WTC11 (cell line): ENCODE results near the gene GNG4. TPM values are rescaled to one million over a fixed set of nuclear protein-coding genes. Genes with fewer than 3 reads are reported as not detected.
"Not testable (repeated sequence)": the region's sequence is repeated elsewhere in the genome, so short reads cannot be mapped to it uniquely, and the experiment has no call there.

Source experiments
- ATAC-seq: fragments of 200-7000 bp; cut with Tn5 transposase; 2 replicates; pipeline ENCODE4 v1.10.0; 2021; ENCODE audit warnings: mild to moderate bottlenecking, moderate library complexity
- CTCF ChIA-PET: fragments of 300-600 bp; sonication (Branson Sonifier 250); formaldehyde crosslinking; loops from one replicate; lab custom pipeline; 2021; ENCODE audit warnings: antibody characterized with exemption; lab: Charles Lee
- POLR2A ChIA-PET: fragments of 350-600 bp; sonication (Branson Sonifier 250); formaldehyde crosslinking; loops from one replicate; lab custom pipeline; 2021; ENCODE audit warnings: antibody characterized with exemption; lab: Charles Lee
- DNase-seq: peaks from one replicate; pipeline ENCODE4 v3.0.0; 2021; ENCODE audit warnings: low spot score
- H3K27ac Mint-ChIP-seq: 2 replicates; pipeline ENCODE4 v1.8.0; 2021; ENCODE audit warnings: mixed read lengths
- H3K27me3 Mint-ChIP-seq: 2 replicates; pipeline ENCODE4 v1.8.0; 2021; ENCODE audit warnings: low read depth, mild to moderate bottlenecking, moderate library complexity, mixed read lengths
- H3K36me3 Mint-ChIP-seq: 2 replicates; pipeline ENCODE4 v1.8.0; 2021; ENCODE audit warnings: mixed read lengths
- H3K4me1 Mint-ChIP-seq: 2 replicates; pipeline ENCODE4 v1.8.0; 2022; ENCODE audit warnings: mixed read lengths
- H3K4me3 Mint-ChIP-seq: 2 replicates; pipeline ENCODE4 v1.8.0; 2021; ENCODE audit warnings: mild to moderate bottlenecking, moderate library complexity, mixed read lengths
- H3K9me3 Mint-ChIP-seq: 2 replicates; pipeline ENCODE4 v1.8.0; 2021; ENCODE audit warnings: mixed read lengths
- CBFB ChIP-seq: sonication (generic); formaldehyde crosslinking; IDR thresholded peaks from 2 replicates; pipeline ENCODE4 v1.8.1; 2022; ENCODE audit warnings: mild to moderate bottlenecking, low read depth, missing genetic modification reagents
- CREM ChIP-seq: sonication (generic); formaldehyde crosslinking; IDR thresholded peaks from 2 replicates; pipeline ENCODE4 v1.8.1; 2022; ENCODE audit warnings: mild to moderate bottlenecking, missing genetic modification reagents, moderate library complexity
- ELF4 ChIP-seq: sonication (generic); formaldehyde crosslinking; IDR thresholded peaks from 2 replicates; pipeline ENCODE4 v1.8.1; 2022; ENCODE audit warnings: low read depth, mild to moderate bottlenecking, moderate library complexity, missing genetic modification reagents
- ESRRA ChIP-seq: sonication (generic); formaldehyde crosslinking; IDR thresholded peaks from 2 replicates; pipeline ENCODE4 v1.8.1; 2022; ENCODE audit warnings: mild to moderate bottlenecking, missing genetic modification reagents, borderline replicate concordance
- ETV6 ChIP-seq: sonication (generic); formaldehyde crosslinking; IDR thresholded peaks from 2 replicates; pipeline ENCODE4 v1.8.1; 2022; ENCODE audit warnings: mild to moderate bottlenecking, missing genetic modification reagents
- GRHL2 ChIP-seq: fragments of 250-450 bp; sonication (Bioruptor Pico); IDR thresholded peaks from 2 replicates; pipeline ENCODE4 v1.8.0; 2022; ENCODE audit warnings: mild to moderate bottlenecking, moderate library complexity; ENCODE audit not compliant: insufficient replicate concordance, severe bottlenecking
- KAT7 ChIP-seq: sonication (generic); formaldehyde crosslinking; IDR thresholded peaks from 2 replicates; pipeline ENCODE4 v1.8.1; 2023; ENCODE audit warnings: missing genetic modification reagents, mild to moderate bottlenecking, borderline replicate concordance
- NR1H2 ChIP-seq: sonication (generic); formaldehyde crosslinking; IDR thresholded peaks from 2 replicates; pipeline ENCODE4 v1.9.0; 2021; ENCODE audit warnings: mild to moderate bottlenecking, moderate library complexity, missing genetic modification reagents
- NR3C1 ChIP-seq: sonication (generic); formaldehyde crosslinking; conservative IDR thresholded peaks from 2 replicates; pipeline ENCODE4 v1.8.1; 2023; ENCODE audit warnings: low read depth, mild to moderate bottlenecking, missing genetic modification reagents
- OVOL2 ChIP-seq: fragments of 250-450 bp; sonication (Bioruptor Pico); IDR thresholded peaks from 2 replicates; pipeline ENCODE4 v1.9.0; 2021; ENCODE audit warnings: mild to moderate bottlenecking, borderline replicate concordance
- SMAD3 ChIP-seq: sonication (generic); formaldehyde crosslinking; IDR thresholded peaks from 2 replicates; pipeline ENCODE4 v1.8.0; 2022; ENCODE audit warnings: missing genetic modification reagents, mild to moderate bottlenecking, borderline replicate concordance
- SMAD4 ChIP-seq: sonication (generic); formaldehyde crosslinking; IDR thresholded peaks from 2 replicates; pipeline ENCODE4 v1.8.0; 2022; ENCODE audit warnings: mild to moderate bottlenecking, missing genetic modification reagents
- SP1 ChIP-seq: sonication (generic); formaldehyde crosslinking; conservative IDR thresholded peaks from 2 replicates; pipeline ENCODE4 v1.8.1; 2022; ENCODE audit warnings: missing genetic modification reagents
- TCF7 ChIP-seq: sonication (generic); formaldehyde crosslinking; IDR thresholded peaks from 2 replicates; pipeline ENCODE4 v1.8.0; 2022; ENCODE audit warnings: mild to moderate bottlenecking, low read depth, missing genetic modification reagents, moderate library complexity
- ZNF121 ChIP-seq: sonication (generic); formaldehyde crosslinking; IDR thresholded peaks from 2 replicates; pipeline ENCODE4 v1.8.0; 2023; ENCODE audit warnings: missing genetic modification reagents
- total RNA-seq: library from RNA; stranded (reverse); gene quantifications from 3 replicates; pipeline ENCODE4 v1.2.3, GENCODE V29; 2021
- TF ChIP-seq, protein P1 (sequence below): sonication (generic); formaldehyde crosslinking; conservative IDR thresholded peaks from 2 replicates; pipeline ENCODE4 v1.8.1; 2022; ENCODE audit warnings: mild to moderate bottlenecking, missing genetic modification reagents
- TF ChIP-seq, protein P2 (sequence below): sonication (generic); formaldehyde crosslinking; conservative IDR thresholded peaks from 2 replicates; pipeline ENCODE4 v1.8.1; 2023; ENCODE audit warnings: mild to moderate bottlenecking, low read depth, missing genetic modification reagents, moderate library complexity
- TF ChIP-seq, protein P3 (sequence below): sonication (generic); formaldehyde crosslinking; IDR thresholded peaks from 2 replicates; pipeline ENCODE4 v1.8.1; 2022; ENCODE audit warnings: mild to moderate bottlenecking, moderate library complexity, missing genetic modification reagents
- TF ChIP-seq, protein P4 (sequence below): fragments of 250-450 bp; sonication (Bioruptor Pico); IDR thresholded peaks from 2 replicates; pipeline ENCODE4 v1.9.0; 2021; ENCODE audit warnings: mild to moderate bottlenecking
- TF ChIP-seq, protein P5 (sequence below): sonication (generic); formaldehyde crosslinking; IDR thresholded peaks from 2 replicates; pipeline ENCODE4 v1.8.1; 2023; ENCODE audit warnings: mild to moderate bottlenecking, missing genetic modification reagents, moderate library complexity
- TF ChIP-seq, protein P6 (sequence below): fragments of 250-450 bp; sonication (Bioruptor Pico); conservative IDR thresholded peaks from 2 replicates; pipeline ENCODE4 v1.9.0; 2021; ENCODE audit warnings: mild to moderate bottlenecking
- TF ChIP-seq, protein P7 (sequence below): fragments of 250-450 bp; sonication (Bioruptor Pico); IDR thresholded peaks from 2 replicates; pipeline ENCODE4 v1.9.0; 2021; ENCODE audit warnings: moderate library complexity, mild to moderate bottlenecking, inconsistent platforms, borderline replicate concordance

Gene GNG4
- total RNA-seq, 1 experiment from 2014 or later: 38.3 TPM

DNA sequence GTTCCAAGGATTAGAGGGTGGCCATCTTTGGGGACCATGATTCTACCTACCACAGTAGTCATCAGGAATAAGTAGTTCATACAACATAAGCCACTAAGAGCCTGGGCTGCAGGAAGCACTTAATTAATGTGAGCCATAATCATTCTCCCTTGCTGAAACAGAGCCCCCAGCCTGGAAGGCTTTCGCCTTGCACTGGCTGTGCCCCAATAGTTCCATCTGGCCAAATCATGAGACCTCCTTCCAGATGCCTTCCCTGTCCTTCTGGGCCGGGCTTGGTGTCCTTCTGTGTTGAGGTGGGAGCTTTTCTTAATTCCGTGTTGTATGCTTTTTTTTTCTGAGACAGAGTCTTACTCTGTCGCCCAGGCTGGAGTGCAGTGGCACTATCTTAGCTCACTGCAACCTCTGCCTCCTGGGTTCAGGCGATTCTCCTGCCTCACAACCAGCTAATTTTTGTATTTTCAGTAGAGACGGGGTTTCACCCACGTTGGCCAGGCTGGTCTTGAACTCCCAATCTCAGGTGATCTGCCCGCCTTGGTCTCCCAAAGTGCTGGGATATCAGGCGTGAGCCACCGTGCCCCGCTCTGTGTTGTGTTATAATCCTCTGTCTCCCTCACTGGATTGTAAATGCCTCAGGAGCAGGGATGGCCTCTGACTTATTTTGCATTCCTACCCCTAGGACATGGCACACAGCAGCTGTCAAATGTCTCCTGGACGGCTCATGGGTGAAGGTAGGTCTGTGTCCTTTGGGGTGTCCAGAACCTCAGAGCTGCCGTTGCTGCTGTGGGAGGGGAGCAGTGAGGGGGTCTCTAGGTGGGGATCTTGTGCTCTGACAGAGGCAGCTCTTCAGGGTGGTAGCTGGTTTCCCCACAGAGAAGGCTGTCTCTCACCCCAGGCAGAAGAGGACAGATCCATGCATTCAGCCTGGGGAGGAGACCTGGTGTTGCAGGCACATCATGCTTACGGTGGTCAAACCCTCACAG lies 10.1 kb downstream of the GNG4 start:
- Mint-ChIP-seq H3K36me3 (no peaks in the 10 kb centered on the region), H3K4me1 (peaks cover 42% of the 10 kb centered on the region), H3K27ac (0 out of 2 replicates have a peak overlapping the region, but pooled peaks have one; percentile 44), H3K4me3 (no peak overlapping the region), H3K27me3 (no peaks in the 10 kb centered on the region), H3K9me3 (no peaks in the 10 kb centered on the region)
- POLR2A ChIA-PET: no interaction called here
- DNase-seq (no peak), ATAC-seq (no peak)
- no peak for TF ChIP-seq CBFB
- TF ChIP-seq OVOL2: no peak
- TF ChIP-seq, protein P1, sequence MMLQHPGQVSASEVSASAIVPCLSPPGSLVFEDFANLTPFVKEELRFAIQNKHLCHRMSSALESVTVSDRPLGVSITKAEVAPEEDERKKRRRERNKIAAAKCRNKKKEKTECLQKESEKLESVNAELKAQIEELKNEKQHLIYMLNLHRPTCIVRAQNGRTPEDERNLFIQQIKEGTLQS (CRISPR knock-in tag): no peak
- TF ChIP-seq KAT7 (CRISPR knock-in tag): no peak
- no peak for TF ChIP-seq SMAD3 (CRISPR knock-in tag)
- TF ChIP-seq GRHL2 (CRISPR knock-in tag): no peak
- no peak for TF ChIP-seq ZNF121
- TF ChIP-seq ESRRA (CRISPR knock-in tag): no peak
- TF ChIP-seq, protein P2, sequence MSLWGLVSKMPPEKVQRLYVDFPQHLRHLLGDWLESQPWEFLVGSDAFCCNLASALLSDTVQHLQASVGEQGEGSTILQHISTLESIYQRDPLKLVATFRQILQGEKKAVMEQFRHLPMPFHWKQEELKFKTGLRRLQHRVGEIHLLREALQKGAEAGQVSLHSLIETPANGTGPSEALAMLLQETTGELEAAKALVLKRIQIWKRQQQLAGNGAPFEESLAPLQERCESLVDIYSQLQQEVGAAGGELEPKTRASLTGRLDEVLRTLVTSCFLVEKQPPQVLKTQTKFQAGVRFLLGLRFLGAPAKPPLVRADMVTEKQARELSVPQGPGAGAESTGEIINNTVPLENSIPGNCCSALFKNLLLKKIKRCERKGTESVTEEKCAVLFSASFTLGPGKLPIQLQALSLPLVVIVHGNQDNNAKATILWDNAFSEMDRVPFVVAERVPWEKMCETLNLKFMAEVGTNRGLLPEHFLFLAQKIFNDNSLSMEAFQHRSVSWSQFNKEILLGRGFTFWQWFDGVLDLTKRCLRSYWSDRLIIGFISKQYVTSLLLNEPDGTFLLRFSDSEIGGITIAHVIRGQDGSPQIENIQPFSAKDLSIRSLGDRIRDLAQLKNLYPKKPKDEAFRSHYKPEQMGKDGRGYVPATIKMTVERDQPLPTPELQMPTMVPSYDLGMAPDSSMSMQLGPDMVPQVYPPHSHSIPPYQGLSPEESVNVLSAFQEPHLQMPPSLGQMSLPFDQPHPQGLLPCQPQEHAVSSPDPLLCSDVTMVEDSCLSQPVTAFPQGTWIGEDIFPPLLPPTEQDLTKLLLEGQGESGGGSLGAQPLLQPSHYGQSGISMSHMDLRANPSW: no peak
- TF ChIP-seq, protein P3, sequence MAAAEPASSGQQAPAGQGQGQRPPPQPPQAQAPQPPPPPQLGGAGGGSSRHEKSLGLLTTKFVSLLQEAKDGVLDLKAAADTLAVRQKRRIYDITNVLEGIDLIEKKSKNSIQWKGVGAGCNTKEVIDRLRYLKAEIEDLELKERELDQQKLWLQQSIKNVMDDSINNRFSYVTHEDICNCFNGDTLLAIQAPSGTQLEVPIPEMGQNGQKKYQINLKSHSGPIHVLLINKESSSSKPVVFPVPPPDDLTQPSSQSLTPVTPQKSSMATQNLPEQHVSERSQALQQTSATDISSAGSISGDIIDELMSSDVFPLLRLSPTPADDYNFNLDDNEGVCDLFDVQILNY (CRISPR knock-in tag): no peak
- no peak for TF ChIP-seq NR3C1 (CRISPR knock-in tag)
- no peak for TF ChIP-seq NR1H2
- CTCF ChIA-PET: no interaction called here

DNA sequence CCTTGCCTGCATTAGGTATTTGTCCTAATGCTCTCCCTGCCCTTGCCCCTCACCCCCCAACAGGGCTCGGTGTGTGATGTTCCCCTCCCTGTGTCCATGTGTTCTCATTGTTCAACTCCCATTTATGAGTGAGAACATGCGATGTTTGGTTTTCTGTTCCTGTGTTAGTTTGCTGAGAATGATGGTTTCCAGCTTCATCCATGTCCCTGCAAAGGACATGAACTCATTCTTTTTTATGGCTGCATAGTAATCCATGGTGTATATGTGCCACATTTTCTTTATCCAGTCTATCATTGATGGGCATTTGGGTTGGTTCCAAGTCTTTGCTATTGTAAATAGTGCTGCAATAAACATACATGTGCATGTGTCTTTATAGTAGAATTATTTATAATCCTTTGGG lies 11.0 kb downstream of the GNG4 start:
- H3K36me3 Mint-ChIP-seq, H3K27me3 Mint-ChIP-seq, H3K4me3 Mint-ChIP-seq, H3K9me3 Mint-ChIP-seq, ATAC-seq, CTCF ChIA-PET, DNase-seq, H3K27ac Mint-ChIP-seq, POLR2A ChIA-PET: not testable (repeated sequence)
- peaks cover 33% of the 10 kb centered on the region for H3K4me1 Mint-ChIP-seq

DNA sequence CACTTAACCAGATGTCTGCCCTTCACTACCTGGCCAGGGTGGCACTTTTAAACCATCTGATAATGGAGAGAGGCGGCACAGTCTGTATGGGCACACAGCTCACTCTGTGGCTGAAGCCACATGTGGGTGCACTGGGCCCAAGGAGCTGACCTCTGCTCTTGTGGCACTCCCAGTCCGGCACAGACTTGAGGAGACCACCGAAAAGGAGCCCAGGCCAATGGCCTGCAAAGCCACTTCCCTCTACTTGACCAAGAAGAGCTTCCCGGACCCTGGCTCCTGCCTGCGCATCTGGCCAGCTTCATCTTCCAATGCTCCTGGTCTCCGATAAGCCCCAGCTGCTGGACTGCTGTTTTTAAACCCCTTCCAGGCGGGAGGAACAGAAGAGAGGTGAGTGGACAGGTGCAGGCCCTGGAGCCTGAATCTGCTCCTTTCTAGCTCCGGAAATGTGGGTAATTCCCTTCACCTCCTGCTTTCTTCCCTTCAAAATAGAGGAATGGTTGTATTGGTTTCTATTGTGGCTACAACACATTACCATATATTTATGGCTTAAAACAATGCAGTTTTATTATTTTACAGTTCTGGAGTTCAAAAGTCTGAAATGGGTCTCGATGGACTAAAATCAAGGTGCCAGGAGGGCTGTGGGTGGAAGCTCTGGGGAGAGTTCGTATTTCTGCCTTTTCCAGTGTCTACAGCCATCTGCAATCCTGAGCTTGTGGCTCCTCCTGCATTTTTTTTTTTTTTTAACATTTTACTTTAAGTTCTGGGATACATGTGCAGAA lies 11.6 kb downstream of the GNG4 start:
- H3K36me3 Mint-ChIP-seq: no peaks in the 10 kb centered on the region
- no peak for ATAC-seq
- no peaks in the 10 kb centered on the region for H3K9me3 Mint-ChIP-seq
- no peaks in the 10 kb centered on the region for H3K27me3 Mint-ChIP-seq
- CTCF ChIA-PET: interaction anchor here (0.7 to 1.1 kb wide), 2 partner anchors 37 kb away, joined by 3 to 4 read pairs; no protein-coding TSS in a partner anchor
- H3K4me3 Mint-ChIP-seq: no peak overlapping the region
- H3K4me1 Mint-ChIP-seq: peaks cover 29% of the 10 kb centered on the region
- DNase-seq: no peak
- H3K27ac Mint-ChIP-seq: no peak overlapping the region
- POLR2A ChIA-PET: no interaction called here
- TF ChIP-seq NR3C1 (CRISPR knock-in tag): no peak
- no peak for TF ChIP-seq SMAD4 (CRISPR knock-in tag)
- no peak for TF ChIP-seq ELF4 (CRISPR knock-in tag)
- TF ChIP-seq SP1 (CRISPR knock-in tag): no peak
- TF ChIP-seq KAT7 (CRISPR knock-in tag): no peak
- TF ChIP-seq, protein P4, sequence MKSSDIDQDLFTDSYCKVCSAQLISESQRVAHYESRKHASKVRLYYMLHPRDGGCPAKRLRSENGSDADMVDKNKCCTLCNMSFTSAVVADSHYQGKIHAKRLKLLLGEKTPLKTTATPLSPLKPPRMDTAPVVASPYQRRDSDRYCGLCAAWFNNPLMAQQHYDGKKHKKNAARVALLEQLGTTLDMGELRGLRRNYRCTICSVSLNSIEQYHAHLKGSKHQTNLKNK (CRISPR knock-in tag): no peak
- TF ChIP-seq, protein P5, sequence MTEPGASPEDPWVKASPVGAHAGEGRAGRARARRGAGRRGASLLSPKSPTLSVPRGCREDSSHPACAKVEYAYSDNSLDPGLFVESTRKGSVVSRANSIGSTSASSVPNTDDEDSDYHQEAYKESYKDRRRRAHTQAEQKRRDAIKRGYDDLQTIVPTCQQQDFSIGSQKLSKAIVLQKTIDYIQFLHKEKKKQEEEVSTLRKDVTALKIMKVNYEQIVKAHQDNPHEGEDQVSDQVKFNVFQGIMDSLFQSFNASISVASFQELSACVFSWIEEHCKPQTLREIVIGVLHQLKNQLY (CRISPR knock-in tag): no peak
- no peak for TF ChIP-seq TCF7 (CRISPR knock-in tag)
- TF ChIP-seq CREM (CRISPR knock-in tag): no peak
- no peak for TF ChIP-seq ETV6 (CRISPR knock-in tag)
- TF ChIP-seq CBFB: no peak
- TF ChIP-seq, protein P6, sequence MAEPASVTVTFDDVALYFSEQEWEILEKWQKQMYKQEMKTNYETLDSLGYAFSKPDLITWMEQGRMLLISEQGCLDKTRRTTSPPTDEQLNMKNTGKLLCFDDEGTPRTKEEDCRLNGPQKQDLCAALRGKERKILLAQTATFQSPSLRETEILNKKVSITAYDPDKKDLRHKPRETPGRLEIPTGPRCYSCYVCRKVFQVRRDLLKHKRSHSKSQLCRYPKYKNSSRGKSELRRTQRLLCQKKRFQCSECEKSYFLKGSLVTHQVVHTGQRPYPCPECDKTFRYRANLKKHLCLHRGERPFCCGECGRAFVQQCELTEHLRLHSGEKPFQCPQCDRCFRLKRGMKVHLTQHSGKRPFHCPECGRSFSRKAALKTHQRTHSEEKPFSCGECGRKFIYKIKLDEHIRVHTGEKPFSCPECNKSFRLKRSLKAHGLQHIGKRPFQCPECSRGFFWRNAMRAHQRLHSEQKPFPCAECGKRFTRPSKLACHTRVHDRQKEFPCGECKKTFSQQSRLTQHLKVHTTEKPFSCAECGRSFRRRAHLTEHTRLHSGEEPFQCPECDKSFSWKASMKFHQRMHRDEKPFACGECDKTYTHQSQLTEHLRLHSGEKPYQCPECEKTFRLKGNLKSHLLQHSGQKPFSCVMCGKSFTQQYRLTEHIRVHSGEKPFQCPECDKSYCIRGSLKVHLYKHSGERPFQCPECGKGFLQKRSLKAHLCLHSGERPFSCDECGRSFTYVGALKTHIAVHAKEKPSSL (CRISPR knock-in tag): no peak
- TF ChIP-seq, protein P7, sequence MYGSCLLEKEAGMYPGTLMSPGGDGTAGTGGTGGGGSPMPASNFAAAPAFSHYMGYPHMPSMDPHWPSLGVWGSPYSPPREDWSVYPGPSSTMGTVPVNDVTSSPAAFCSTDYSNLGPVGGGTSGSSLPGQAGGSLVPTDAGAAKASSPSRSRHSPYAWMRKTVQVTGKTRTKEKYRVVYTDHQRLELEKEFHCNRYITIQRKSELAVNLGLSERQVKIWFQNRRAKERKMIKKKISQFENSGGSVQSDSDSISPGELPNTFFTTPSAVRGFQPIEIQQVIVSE: no peak
